SK-N-SH (cell line): ENCODE measurements around the gene CDH4. TPM values are rescaled to one million over a fixed set of nuclear protein-coding genes. Genes with fewer than 3 reads are reported as not detected.

Experiments used
- CTCF ChIA-PET: fragments of 300-600, 350-600 bp; formaldehyde crosslinking; extraction: SDS; loops from one replicate; lab custom pipeline; 2021; lab: Yijun Ruan, JAX
- POLR2A ChIA-PET: fragments of 350-600 bp; sonication (Branson Sonifier 250); formaldehyde crosslinking; extraction: SDS; loops from one replicate; lab custom pipeline; 2020; ENCODE audit warnings: antibody characterized with exemption, inconsistent platforms; lab: Yijun Ruan, JAX
- DNase-seq: peaks from one replicate; pipeline ENCODE4 v3.0.0; 2012
- H2AFZ ChIP-seq: fragments of 200-600 bp; sonication (generic); 2 replicates; pipeline ENCODE4 v1.8.1; 2016; ENCODE audit warnings: antibody characterized with exemption, mild to moderate bottlenecking, low read depth
- H3F3A ChIP-seq: fragments of 200-600 bp; sonication (generic); replicated peaks from 2 replicates; pipeline ENCODE3; 2016; ENCODE audit warnings: antibody characterized with exemption, mild to moderate bottlenecking; ENCODE audit not compliant: insufficient read depth
- H3K27ac ChIP-seq, 2 experiments: fragments of 200-500 bp in 1 of 2; fragments of 200-600 bp in 1 of 2; sonication (Bioruptor generic) in 1 of 2; sonication (generic), shearing (Covaris generic) in 1 of 2; 2 replicates each; pipeline versions ENCODE4 v1.5.1 to v1.6.1; 2014 to 2016; ENCODE audit warnings: low read depth in 2 of 2, inconsistent platforms in 1 of 2, low read length in 1 of 2, mild to moderate bottlenecking in 1 of 2, mixed read lengths in 1 of 2
- H3K27me3 ChIP-seq: fragments of 200-600 bp; sonication (generic), shearing (Covaris generic); 2 replicates; pipeline ENCODE4 v1.6.1; 2016; ENCODE audit warnings: mixed run types; ENCODE audit not compliant: insufficient read depth
- H3K36me3 ChIP-seq, 2 experiments: fragments of 200-500 bp in 1 of 2; fragments of 200-600 bp in 1 of 2; sonication (Bioruptor generic) in 1 of 2; sonication (generic) in 1 of 2; replicated peaks in 1 of 2; 2 replicates each; pipeline versions ENCODE3 to v1.5.1; 2014 to 2016; ENCODE audit warnings: low read length in 1 of 2, mild to moderate bottlenecking in 1 of 2; ENCODE audit not compliant: insufficient read depth in 2 of 2, control insufficient read depth in 1 of 2
- H3K4me1 ChIP-seq, 2 experiments: fragments of 200-500 bp in 1 of 2; fragments of 200-600 bp in 1 of 2; sonication (Bioruptor generic) in 1 of 2; sonication (generic), shearing (Covaris generic) in 1 of 2; 2 replicates each; pipeline versions ENCODE4 v1.5.1 to v1.6.1; 2014 to 2016; ENCODE audit warnings: low read depth in 1 of 2, low read length in 1 of 2, mixed run types in 1 of 2; ENCODE audit not compliant: insufficient read depth in 2 of 2, control insufficient read depth in 1 of 2
- H3K4me2 ChIP-seq: fragments of 200-600 bp; sonication (generic), shearing (Covaris generic); 2 replicates; pipeline ENCODE4 v1.6.1; 2017; ENCODE audit warnings: mixed run types
- H3K4me3 ChIP-seq, 2 experiments: fragments of 200-500 bp in 1 of 2; fragments of 200-600 bp in 1 of 2; sonication (Bioruptor generic) in 1 of 2; sonication (generic), shearing (Covaris generic) in 1 of 2; 2 replicates each; pipeline versions ENCODE4 v1.5.1 to v1.8.1; 2014 to 2016; ENCODE audit warnings: low read depth in 2 of 2, inconsistent platforms in 1 of 2, low read length in 1 of 2, mild to moderate bottlenecking in 1 of 2, mixed read lengths in 1 of 2, moderate library complexity in 1 of 2
- H3K79me2 ChIP-seq: fragments of 200-600 bp; sonication (generic); 2 replicates; pipeline ENCODE4 v1.8.1; 2017; ENCODE audit warnings: mild to moderate bottlenecking; ENCODE audit not compliant: insufficient read depth
- H3K9ac ChIP-seq: fragments of 200-600 bp; sonication (generic); 2 replicates; pipeline ENCODE4 v1.6.1; 2017; ENCODE audit warnings: mixed run types
- H3K9me2 ChIP-seq: fragments of 200-600 bp; sonication (generic); 2 replicates; pipeline ENCODE4 v1.6.1; 2017; ENCODE audit warnings: mixed run types
- H3K9me3 ChIP-seq: fragments of 200-600 bp; sonication (generic); 2 replicates; pipeline ENCODE4 v1.6.1; 2017; ENCODE audit warnings: mixed run types, mild to moderate bottlenecking, moderate library complexity
- H4K20me1 ChIP-seq: fragments of 200-600 bp; sonication (generic); 2 replicates; pipeline ENCODE4 v1.6.1; 2017; ENCODE audit warnings: mild to moderate bottlenecking, mixed run types; ENCODE audit not compliant: insufficient read depth
- CHD2 ChIP-seq: fragments of 150-350 bp; IDR thresholded peaks from 2 replicates; pipeline ENCODE4 v1.6.1; 2018; ENCODE audit warnings: low read length; ENCODE audit not compliant: partially characterized antibody
- CTCF ChIP-seq: fragments of 200-600 bp; sonication (generic); IDR thresholded peaks from 2 replicates; pipeline ENCODE4 v1.6.1; 2017; ENCODE audit warnings: antibody characterized with exemption, mild to moderate bottlenecking, moderate library complexity
- ELF1 ChIP-seq: IDR thresholded peaks from 2 replicates; pipeline ENCODE4 v1.4.0; 2012
- EP300 ChIP-seq, 2 experiments: IDR thresholded peaks; 2 replicates each; pipeline versions ENCODE4 v1.4.0 to v1.6.1; 2012; ENCODE audit warnings: borderline replicate concordance in 1 of 2, low read depth in 1 of 2, low read length in 1 of 2
- EZH2phosphoT487 ChIP-seq: fragments of 200-600 bp; sonication (generic); IDR thresholded peaks from 2 replicates; pipeline ENCODE4 v1.6.1; 2017; ENCODE audit warnings: low read depth, mixed run types, mild to moderate bottlenecking, antibody characterized with exemption, moderate library complexity, borderline replicate concordance
- FOXJ3 ChIP-seq: sonication (generic); formaldehyde crosslinking; IDR thresholded peaks from 2 replicates; pipeline ENCODE4 v1.5.1; 2020; ENCODE audit warnings: mild to moderate bottlenecking, missing genetic modification reagents
- FOXM1 ChIP-seq: IDR thresholded peaks from 2 replicates; pipeline ENCODE4 v1.4.0; 2012; ENCODE audit warnings: low read depth, mild to moderate bottlenecking
- GATA2 ChIP-seq: sonication (generic); formaldehyde crosslinking; IDR thresholded peaks from 2 replicates; pipeline ENCODE4 v1.5.0; 2020; ENCODE audit warnings: mild to moderate bottlenecking, missing genetic modification reagents
- PBX3 ChIP-seq: IDR thresholded peaks from 2 replicates; pipeline ENCODE4; 2012
- POLR2AphosphoS5 ChIP-seq: IDR thresholded peaks from 2 replicates; pipeline ENCODE4 v1.6.1; 2012; ENCODE audit warnings: low read depth, low read length
- RAD21 ChIP-seq: IDR thresholded peaks from 2 replicates; pipeline ENCODE4 v1.6.1; 2012; ENCODE audit warnings: mild to moderate bottlenecking, low read length
- RFX5 ChIP-seq: IDR thresholded peaks from 2 replicates; pipeline ENCODE4 v1.6.1; 2012; ENCODE audit warnings: mild to moderate bottlenecking, improper control_type of control experiment, low read length
- RXRA ChIP-seq: IDR thresholded peaks from 2 replicates; pipeline ENCODE4 v1.4.0; 2012; ENCODE audit warnings: low read depth, mild to moderate bottlenecking, borderline replicate concordance
- SIN3A ChIP-seq: IDR thresholded peaks from 2 replicates; pipeline ENCODE4 v1.6.1; 2012; ENCODE audit warnings: low read depth, mild to moderate bottlenecking, low read length, moderate library complexity, borderline replicate concordance
- TAF1 ChIP-seq: IDR thresholded peaks from 2 replicates; pipeline ENCODE4 v1.6.1; 2012; ENCODE audit warnings: low read depth, mild to moderate bottlenecking, low read length, moderate library complexity, borderline replicate concordance
- TCF12 ChIP-seq: IDR thresholded peaks from 2 replicates; pipeline ENCODE4 v1.4.0; 2012
- TEAD4 ChIP-seq: IDR thresholded peaks from 2 replicates; pipeline ENCODE4 v1.4.0; 2012; ENCODE audit warnings: mild to moderate bottlenecking, borderline replicate concordance; ENCODE audit not compliant: insufficient read depth
- YY1 ChIP-seq: IDR thresholded peaks from 2 replicates; pipeline ENCODE4 v1.4.0; 2012; ENCODE audit warnings: low read depth, mild to moderate bottlenecking
- ZBTB33 ChIP-seq: IDR thresholded peaks from 2 replicates; pipeline ENCODE4 v1.4.0; 2012; ENCODE audit warnings: low read depth, borderline replicate concordance
- WGBS: methylation state at CpG from one replicate; pipeline ENCODE4 v1.1.6; 2017; ENCODE audit warnings: low lambda C conversion rate; 5-methylcytosine and 5-hydroxymethylcytosine counted together
- polyA plus RNA-seq, 3 experiments: library from polyadenylated mRNA; depleted of rRNA; stranded (reverse); fragments of >200 nt; gene quantifications; 2 replicates each; pipeline ENCODE4 v1.2.3, GENCODE V29; 2012
- TF ChIP-seq, protein P1 (sequence below): IDR thresholded peaks from 2 replicates; pipeline ENCODE4 v1.6.1; 2012; ENCODE audit warnings: mild to moderate bottlenecking, low read depth, low read length, moderate library complexity

The CDH4 gene
- polyA plus RNA-seq, 1 of the 3 experiments (the other 2 are of a cell fraction) = not detected

DNA sequence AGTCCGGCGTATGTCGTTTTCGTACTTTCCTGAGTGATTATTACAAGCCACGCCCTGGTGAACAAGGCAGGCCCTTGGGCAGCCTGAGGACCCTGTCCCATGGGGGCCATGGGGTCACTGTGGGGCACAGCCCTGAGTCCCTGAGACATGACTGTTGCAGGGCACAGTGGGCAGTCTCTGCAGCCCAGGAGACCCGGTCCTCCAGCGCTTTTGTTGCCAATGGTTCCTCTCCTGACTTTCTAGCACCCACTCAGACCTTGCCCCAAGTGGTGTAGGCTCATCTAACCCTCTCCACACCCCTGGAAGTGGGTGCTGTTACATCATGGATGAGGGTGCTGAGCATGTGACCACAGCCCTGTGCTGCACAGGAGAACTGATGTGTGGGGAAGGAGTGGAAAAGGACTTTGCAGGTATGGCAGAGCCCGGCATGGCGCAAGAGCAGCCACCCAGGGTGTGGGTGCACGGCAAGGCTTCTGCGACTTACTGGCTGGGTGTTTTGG is 494.1 kb downstream of the CDH4 start:
- Histone ChIP-seq H3K79me2 (no peaks in the 10 kb centered on the region), H3K4me1 (no peaks in the 10 kb centered on the region), H2AFZ (no peak overlapping the region), H3K9me3 (no peaks in the 10 kb centered on the region; the same call in 1 of the 2 replicates), H3K36me3 (no peaks in the 10 kb centered on the region), H3K9me2 (no peaks in the 10 kb centered on the region), H4K20me1 (no peaks in the 10 kb centered on the region), H3K9ac (no peak overlapping the region), H3K4me3 (no peak overlapping the region), H3K4me2 (no peak overlapping the region), H3F3A (no peaks in the 10 kb centered on the region), H3K27ac (no peak overlapping the region), H3K27me3 (no peaks in the 10 kb centered on the region)
- 42% methylated on average over 5 of the region's 11 CpGs for WGBS
- POLR2A ChIA-PET = no interaction called here
- CTCF ChIA-PET = no interaction called here
- no peak for DNase-seq
- no peak for TF ChIP-seq RAD21
- no peak for TF ChIP-seq ELF1
- TF ChIP-seq FOXJ3 = no peak
- TF ChIP-seq FOXM1 = no peak
- no peak for TF ChIP-seq RXRA

DNA sequence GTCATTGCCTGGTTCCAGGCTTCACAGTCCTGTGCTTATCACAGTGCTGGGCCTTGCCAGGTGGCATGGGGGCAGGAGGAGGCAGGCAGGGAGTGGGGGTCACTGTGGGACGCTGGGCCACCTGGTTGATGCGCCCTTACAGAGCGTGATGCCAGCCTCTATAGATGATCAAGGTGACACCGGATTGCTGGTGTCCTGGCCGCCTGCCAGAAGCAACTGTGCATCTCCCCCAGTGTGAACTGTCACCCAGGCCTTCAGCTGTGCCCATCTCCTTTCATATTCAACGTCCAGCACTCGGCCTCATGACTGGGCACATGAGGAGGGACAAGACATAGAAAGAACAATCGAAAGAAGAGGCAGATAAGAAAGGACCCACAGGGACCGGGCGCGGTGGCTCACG is 494.7 kb downstream of the CDH4 start:
- no peak for DNase-seq
- Histone ChIP-seq H3K9me2 (no peaks in the 10 kb centered on the region), H3K36me3 (no peaks in the 10 kb centered on the region), H4K20me1 (no peaks in the 10 kb centered on the region), H3K9ac (no peak overlapping the region), H3F3A (no peaks in the 10 kb centered on the region), H3K4me3 (no peak overlapping the region), H3K4me2 (no peak overlapping the region), H3K27me3 (no peaks in the 10 kb centered on the region), H3K9me3 (no peaks in the 10 kb centered on the region; the same call in 1 of the 2 replicates), H3K4me1 (no peaks in the 10 kb centered on the region), H3K79me2 (no peaks in the 10 kb centered on the region), H3K27ac (no peak overlapping the region), H2AFZ (no peak overlapping the region)
- 62% methylated on average over 10 of the region's 12 CpGs for WGBS
- ChIA-PET POLR2A (no interaction called here), CTCF (no interaction called here)
- TF ChIP-seq YY1 (no peak), ZBTB33 (no peak), RAD21 (no peak), EZH2phosphoT487 (no peak), CTCF (no peak), TEAD4 (no peak), GATA2 (CRISPR knock-in tag) (no peak), RFX5 (no peak), CHD2 (no peak), TAF1 (no peak), TCF12 (no peak), POLR2AphosphoS5 (no peak), FOXJ3 (no peak), PBX3 (no peak), EP300 (IDR thresholded peaks at IDR 0.05; ENCODE audit: borderline replicate concordance in 1 of 2, low read depth in 1 of 2, low read length in 1 of 2) (no peak), SIN3A (no peak)
- TF ChIP-seq, protein P1, sequence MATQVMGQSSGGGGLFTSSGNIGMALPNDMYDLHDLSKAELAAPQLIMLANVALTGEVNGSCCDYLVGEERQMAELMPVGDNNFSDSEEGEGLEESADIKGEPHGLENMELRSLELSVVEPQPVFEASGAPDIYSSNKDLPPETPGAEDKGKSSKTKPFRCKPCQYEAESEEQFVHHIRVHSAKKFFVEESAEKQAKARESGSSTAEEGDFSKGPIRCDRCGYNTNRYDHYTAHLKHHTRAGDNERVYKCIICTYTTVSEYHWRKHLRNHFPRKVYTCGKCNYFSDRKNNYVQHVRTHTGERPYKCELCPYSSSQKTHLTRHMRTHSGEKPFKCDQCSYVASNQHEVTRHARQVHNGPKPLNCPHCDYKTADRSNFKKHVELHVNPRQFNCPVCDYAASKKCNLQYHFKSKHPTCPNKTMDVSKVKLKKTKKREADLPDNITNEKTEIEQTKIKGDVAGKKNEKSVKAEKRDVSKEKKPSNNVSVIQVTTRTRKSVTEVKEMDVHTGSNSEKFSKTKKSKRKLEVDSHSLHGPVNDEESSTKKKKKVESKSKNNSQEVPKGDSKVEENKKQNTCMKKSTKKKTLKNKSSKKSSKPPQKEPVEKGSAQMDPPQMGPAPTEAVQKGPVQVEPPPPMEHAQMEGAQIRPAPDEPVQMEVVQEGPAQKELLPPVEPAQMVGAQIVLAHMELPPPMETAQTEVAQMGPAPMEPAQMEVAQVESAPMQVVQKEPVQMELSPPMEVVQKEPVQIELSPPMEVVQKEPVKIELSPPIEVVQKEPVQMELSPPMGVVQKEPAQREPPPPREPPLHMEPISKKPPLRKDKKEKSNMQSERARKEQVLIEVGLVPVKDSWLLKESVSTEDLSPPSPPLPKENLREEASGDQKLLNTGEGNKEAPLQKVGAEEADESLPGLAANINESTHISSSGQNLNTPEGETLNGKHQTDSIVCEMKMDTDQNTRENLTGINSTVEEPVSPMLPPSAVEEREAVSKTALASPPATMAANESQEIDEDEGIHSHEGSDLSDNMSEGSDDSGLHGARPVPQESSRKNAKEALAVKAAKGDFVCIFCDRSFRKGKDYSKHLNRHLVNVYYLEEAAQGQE = no peak
